AG09309 (cell line): ENCODE results near the gene PPP6R3.
A peak's percentile ranks its signal among the peaks of the same experiment; 100 is the strongest.

ENCODE experiments used
- DNase-seq: peaks from one replicate; pipeline ENCODE4 v3.0.0-alpha.2; 2010; ENCODE audit warnings: low read depth
- H3K4me3 ChIP-seq: 2 replicates; pipeline ENCODE4 v1.5.1; 2011; ENCODE audit warnings: mild to moderate bottlenecking, low read depth, low read length, moderate library complexity; ENCODE audit not compliant: control insufficient read depth
- TF ChIP-seq, protein P1 (sequence below): IDR thresholded peaks from 2 replicates; pipeline ENCODE4 v1.5.1; 2011; ENCODE audit warnings: mild to moderate bottlenecking, low read depth, low read length, inconsistent platforms; ENCODE audit not compliant: insufficient read depth, control insufficient read depth; ENCODE audit errors: missing control alignments

Gene PPP6R3

DNA sequence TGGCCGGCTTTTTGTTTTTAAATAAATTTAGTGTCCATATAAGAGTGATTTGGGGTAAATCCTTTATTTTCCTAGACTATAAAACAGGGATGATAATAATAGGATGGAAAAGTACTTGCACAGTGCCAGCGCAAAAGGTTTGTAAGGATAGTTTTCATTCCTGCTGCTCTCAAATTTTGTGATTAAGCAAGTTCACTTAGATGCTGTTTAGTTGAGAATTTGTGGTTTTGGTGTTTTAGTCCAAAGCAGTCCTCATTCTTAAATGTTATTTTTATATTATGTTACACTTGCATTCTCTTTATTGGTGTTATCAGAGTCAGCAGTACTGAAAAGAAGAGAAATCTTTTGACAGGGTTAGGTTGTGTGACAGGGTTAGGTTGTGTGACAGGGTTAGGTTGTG, 47.9 kb downstream of the PPP6R3 start:
- DNase-seq = peak; percentile 2
- TF ChIP-seq, protein P1, sequence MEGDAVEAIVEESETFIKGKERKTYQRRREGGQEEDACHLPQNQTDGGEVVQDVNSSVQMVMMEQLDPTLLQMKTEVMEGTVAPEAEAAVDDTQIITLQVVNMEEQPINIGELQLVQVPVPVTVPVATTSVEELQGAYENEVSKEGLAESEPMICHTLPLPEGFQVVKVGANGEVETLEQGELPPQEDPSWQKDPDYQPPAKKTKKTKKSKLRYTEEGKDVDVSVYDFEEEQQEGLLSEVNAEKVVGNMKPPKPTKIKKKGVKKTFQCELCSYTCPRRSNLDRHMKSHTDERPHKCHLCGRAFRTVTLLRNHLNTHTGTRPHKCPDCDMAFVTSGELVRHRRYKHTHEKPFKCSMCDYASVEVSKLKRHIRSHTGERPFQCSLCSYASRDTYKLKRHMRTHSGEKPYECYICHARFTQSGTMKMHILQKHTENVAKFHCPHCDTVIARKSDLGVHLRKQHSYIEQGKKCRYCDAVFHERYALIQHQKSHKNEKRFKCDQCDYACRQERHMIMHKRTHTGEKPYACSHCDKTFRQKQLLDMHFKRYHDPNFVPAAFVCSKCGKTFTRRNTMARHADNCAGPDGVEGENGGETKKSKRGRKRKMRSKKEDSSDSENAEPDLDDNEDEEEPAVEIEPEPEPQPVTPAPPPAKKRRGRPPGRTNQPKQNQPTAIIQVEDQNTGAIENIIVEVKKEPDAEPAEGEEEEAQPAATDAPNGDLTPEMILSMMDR = no peak
- H3K4me3 ChIP-seq = no peak overlapping the region

DNA sequence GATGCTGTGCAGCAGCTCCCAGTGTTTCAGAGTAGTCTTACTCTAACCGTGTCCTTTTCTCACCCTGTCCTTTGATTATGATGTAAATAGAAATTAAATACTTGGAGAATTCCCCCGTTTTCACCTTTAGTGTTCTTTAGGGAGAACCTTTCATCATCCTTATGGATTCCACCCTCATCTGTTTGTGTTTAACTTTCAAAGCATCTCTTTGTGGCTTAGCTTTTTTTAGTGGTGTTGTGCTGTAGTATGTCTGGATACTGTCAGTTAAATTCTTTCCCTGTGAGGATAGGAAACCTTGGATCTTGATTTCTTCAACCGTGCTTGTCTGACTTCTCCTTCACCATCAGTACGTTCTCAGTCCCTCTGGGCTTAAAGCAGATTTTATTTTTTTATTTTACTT, 48.5 kb downstream of the PPP6R3 start:
- TF ChIP-seq, protein P1 = no peak
- peak; percentile 4 for DNase-seq
- no peak overlapping the region for H3K4me3 ChIP-seq

DNA sequence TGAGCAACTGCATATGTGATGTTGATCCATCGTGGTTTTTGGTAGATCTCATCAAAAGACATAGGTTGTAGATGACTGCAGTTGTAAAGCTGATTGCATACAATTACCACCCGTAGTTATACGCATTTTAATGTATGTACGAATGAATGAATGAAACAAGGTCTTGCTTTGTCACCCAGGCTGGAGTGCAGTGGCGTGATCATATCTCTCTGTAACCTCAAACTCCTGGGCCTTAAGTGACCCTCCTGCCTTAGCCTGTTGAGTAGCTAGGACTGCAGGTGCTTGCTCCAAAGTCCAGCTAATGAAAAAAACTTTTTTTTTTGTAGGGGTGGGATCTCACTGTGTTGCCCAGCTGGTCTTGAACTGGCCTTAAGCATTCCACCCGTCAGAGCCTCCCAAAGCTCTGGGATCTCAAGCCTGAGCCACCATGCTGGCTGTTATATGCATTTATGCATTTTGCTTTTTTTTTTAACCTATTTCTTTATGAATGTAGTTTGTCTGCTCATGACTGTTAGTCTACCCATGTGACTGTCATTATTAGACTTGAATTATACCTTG, 53.5 kb downstream of the PPP6R3 start:
- H3K4me3 ChIP-seq = no peak overlapping the region
- TF ChIP-seq, protein P1 = no peak
- no peak for DNase-seq

DNA sequence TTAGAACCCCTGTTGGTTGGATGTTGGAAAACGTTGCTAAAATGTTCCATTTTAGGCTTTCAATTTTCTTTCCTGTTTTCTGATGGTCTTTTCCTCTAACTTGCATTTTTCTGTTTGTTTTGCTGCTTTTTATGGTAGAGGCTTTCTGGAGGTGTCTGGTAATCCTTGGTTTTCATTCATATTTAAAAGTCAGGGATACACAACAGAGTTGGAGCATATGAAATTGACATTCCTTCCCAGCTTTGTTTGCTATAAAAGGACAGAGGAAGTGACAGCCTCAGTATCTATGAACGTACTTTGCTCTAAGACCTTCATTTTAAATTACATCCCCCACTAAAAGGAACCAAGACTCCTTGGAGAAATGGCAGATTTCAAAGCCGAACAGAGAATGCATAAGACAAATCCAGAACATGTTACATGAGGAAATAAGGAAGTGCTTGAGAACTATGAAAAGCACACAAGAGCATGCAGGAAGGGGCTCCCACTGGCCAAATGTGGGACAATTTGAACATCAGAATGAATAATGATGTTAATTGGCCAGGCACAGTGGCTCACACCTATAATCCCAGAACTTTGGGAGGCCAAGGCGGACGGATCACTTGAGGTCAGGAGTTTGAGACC, 56.7 kb downstream of the PPP6R3 start:
- TF ChIP-seq, protein P1 = no peak
- no peak overlapping the region for H3K4me3 ChIP-seq
- DNase-seq = no peak

DNA sequence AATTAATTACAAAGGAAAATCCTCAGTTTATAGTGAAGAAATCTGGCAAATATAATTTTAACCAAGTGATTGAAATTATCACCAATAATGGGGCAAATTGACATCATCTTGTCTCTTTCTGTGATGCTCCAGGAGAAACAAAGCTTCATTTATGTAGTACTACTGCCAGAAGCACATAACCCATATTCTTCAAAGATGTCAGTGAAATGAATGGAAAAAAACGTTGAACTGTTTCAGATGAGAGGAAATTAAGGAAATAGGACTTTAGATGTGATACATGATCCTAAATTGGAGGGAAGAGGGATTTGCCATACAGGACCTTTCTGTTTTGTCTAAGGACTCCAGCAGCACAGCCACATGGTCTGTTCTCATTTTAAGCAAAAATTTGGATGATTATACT, 57.6 kb downstream of the PPP6R3 start:
- TF ChIP-seq, protein P1 = no peak
- H3K4me3 ChIP-seq = no peak overlapping the region
- DNase-seq = no peak

DNA sequence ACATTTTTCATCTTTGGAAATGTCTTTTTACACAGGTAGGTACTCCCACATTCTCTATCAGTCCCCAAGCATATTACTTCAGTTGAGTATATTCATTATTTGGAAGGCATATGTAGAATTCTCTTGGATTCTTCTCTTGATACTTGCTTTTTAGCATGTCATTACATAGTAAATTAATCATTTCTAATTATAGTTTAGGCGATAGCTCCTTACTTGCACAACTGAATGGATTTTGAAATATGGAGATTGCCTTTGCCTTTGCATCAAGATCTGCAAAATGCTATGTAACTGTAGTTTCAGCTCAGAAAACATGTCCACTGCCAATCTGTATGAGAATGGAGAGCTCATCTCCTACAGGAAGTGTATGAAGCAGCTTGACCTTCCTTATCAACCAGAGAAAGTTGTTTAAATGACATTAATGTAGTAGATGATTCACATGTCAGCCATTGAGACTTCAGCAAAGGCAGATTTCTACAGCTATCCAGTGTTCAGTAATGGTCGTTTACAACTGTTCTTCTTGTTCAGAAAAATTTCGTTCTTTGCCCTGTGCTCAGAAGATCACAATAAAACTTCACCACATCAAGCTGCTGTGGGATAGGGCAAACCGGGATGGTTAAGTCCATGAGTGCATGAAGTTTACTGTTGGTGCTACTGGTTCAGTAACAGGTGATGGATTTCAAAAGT, 61.6 kb downstream of the PPP6R3 start:
- no peak overlapping the region for H3K4me3 ChIP-seq
- no peak for DNase-seq
- TF ChIP-seq, protein P1 = no peak
